Fibroblast of mammary gland (primary cell): ENCODE data around the gene STIMATE.

ENCODE experiments used
- DNase-seq: peaks from one replicate; pipeline ENCODE4 v3.0.0-alpha.2; 2010; ENCODE audit warnings: low read depth
- H3K4me3 ChIP-seq: 2 replicates; pipeline ENCODE4 v1.5.1; 2011; ENCODE audit warnings: low read depth, mild to moderate bottlenecking, low read length, moderate library complexity; ENCODE audit not compliant: control insufficient read depth
- CTCF ChIP-seq: conservative IDR thresholded peaks from 2 replicates; pipeline ENCODE4 v1.5.1; 2011; ENCODE audit warnings: low read depth, low read length, inconsistent platforms; ENCODE audit not compliant: control insufficient read depth, insufficient read depth

The STIMATE gene

GRCh38 chr3:52798376-52798977 lies 98.9 kb downstream of the STIMATE start:
- no peak for DNase-seq
- no peak overlapping the region for H3K4me3 ChIP-seq
- no peak for TF ChIP-seq CTCF

GRCh38 chr3:52796411-52796810 lies 100.9 kb downstream of the STIMATE start:
- H3K4me3 ChIP-seq, result no peak overlapping the region
- TF ChIP-seq CTCF, result no peak
- no peak for DNase-seq

- no peak for DNase-seq
- no peak overlapping the region for H3K4me3 ChIP-seq
- TF ChIP-seq CTCF, result no peak
Observed at GRCh38 chr3:52795298-52795900, 101.9 kb downstream of the STIMATE start.

GRCh38 chr3:52794612-52795099 lies 102.7 kb downstream of the STIMATE start, which contains the start of gene ITIH3:
Gene ITIH3, plus strand, starts transcription at chr3:52794796. Its CDS starts 8 bp downstream, at chr3:52794804.
- no peak within 1 kb of the TSS for H3K4me3 ChIP-seq
- no peak for TF ChIP-seq CTCF
- DNase-seq, result no peak

- no peak overlapping the region for H3K4me3 ChIP-seq
- no peak for DNase-seq
- TF ChIP-seq CTCF, result no peak
Observed at GRCh38 chr3:52793702-52794611, 103.4 kb downstream of the STIMATE start.

GRCh38 chr3:52792961-52793695 lies 104.2 kb downstream of the STIMATE start:
- peak; percentile 28 for DNase-seq
- TF ChIP-seq CTCF, result no peak
- no peak overlapping the region for H3K4me3 ChIP-seq
